WTC11 (cell line): ENCODE data around the gene FXYD7. TPM values are rescaled to one million over a fixed set of nuclear protein-coding genes. Genes with fewer than 3 reads are reported as not detected.

Experiments
- ATAC-seq: fragments of 200-7000 bp; cut with Tn5 transposase; 2 replicates; pipeline ENCODE4 v1.10.0; 2021; ENCODE audit warnings: mild to moderate bottlenecking, moderate library complexity
- CTCF ChIA-PET: fragments of 300-600 bp; sonication (Branson Sonifier 250); formaldehyde crosslinking; loops from one replicate; lab custom pipeline; 2021; ENCODE audit warnings: antibody characterized with exemption; lab: Charles Lee
- POLR2A ChIA-PET: fragments of 350-600 bp; sonication (Branson Sonifier 250); formaldehyde crosslinking; loops from one replicate; lab custom pipeline; 2021; ENCODE audit warnings: antibody characterized with exemption; lab: Charles Lee
- DNase-seq: peaks from one replicate; pipeline ENCODE4 v3.0.0; 2021; ENCODE audit warnings: low spot score
- H3K27ac Mint-ChIP-seq: 2 replicates; pipeline ENCODE4 v1.8.0; 2021; ENCODE audit warnings: mixed read lengths
- H3K27me3 Mint-ChIP-seq: 2 replicates; pipeline ENCODE4 v1.8.0; 2021; ENCODE audit warnings: low read depth, mild to moderate bottlenecking, moderate library complexity, mixed read lengths
- H3K36me3 Mint-ChIP-seq: 2 replicates; pipeline ENCODE4 v1.8.0; 2021; ENCODE audit warnings: mixed read lengths
- H3K4me1 Mint-ChIP-seq: 2 replicates; pipeline ENCODE4 v1.8.0; 2022; ENCODE audit warnings: mixed read lengths
- H3K4me3 Mint-ChIP-seq: 2 replicates; pipeline ENCODE4 v1.8.0; 2021; ENCODE audit warnings: mild to moderate bottlenecking, moderate library complexity, mixed read lengths
- H3K9me3 Mint-ChIP-seq: 2 replicates; pipeline ENCODE4 v1.8.0; 2021; ENCODE audit warnings: mixed read lengths
- ATF1 ChIP-seq: sonication (generic); formaldehyde crosslinking; IDR thresholded peaks from 2 replicates; pipeline ENCODE4 v1.8.1; 2023; ENCODE audit warnings: mild to moderate bottlenecking, moderate library complexity, missing genetic modification reagents
- CDX4 ChIP-seq: fragments of 250-450 bp; sonication (Bioruptor Pico); IDR thresholded peaks from 2 replicates; pipeline ENCODE4 v1.9.0; 2021; ENCODE audit warnings: moderate library complexity, mild to moderate bottlenecking, inconsistent platforms, borderline replicate concordance
- CREB1 ChIP-seq: sonication (generic); formaldehyde crosslinking; IDR thresholded peaks from 2 replicates; pipeline ENCODE4 v1.8.0; 2023; ENCODE audit warnings: mild to moderate bottlenecking, missing genetic modification reagents
- ETV6 ChIP-seq: sonication (generic); formaldehyde crosslinking; IDR thresholded peaks from 2 replicates; pipeline ENCODE4 v1.8.1; 2022; ENCODE audit warnings: mild to moderate bottlenecking, missing genetic modification reagents
- FOXJ3 ChIP-seq: sonication (generic); formaldehyde crosslinking; IDR thresholded peaks from 2 replicates; pipeline ENCODE4 v1.9.0; 2021; ENCODE audit warnings: missing genetic modification reagents, mild to moderate bottlenecking, borderline replicate concordance
- FOXP1 ChIP-seq: sonication (generic); formaldehyde crosslinking; IDR thresholded peaks from 2 replicates; pipeline ENCODE4 v1.8.0; 2022; ENCODE audit warnings: missing genetic modification reagents, mild to moderate bottlenecking, moderate library complexity, borderline replicate concordance
- JUN ChIP-seq: sonication (generic); formaldehyde crosslinking; IDR thresholded peaks from 2 replicates; pipeline ENCODE4 v1.8.0; 2023; ENCODE audit warnings: mild to moderate bottlenecking, missing genetic modification reagents
- NFE2L1 ChIP-seq: sonication (generic); formaldehyde crosslinking; IDR thresholded peaks from 2 replicates; pipeline ENCODE4 v1.8.1; 2023; ENCODE audit warnings: missing genetic modification reagents
- NR2C2 ChIP-seq: sonication (generic); formaldehyde crosslinking; IDR thresholded peaks from 2 replicates; pipeline ENCODE4 v1.8.0; 2022; ENCODE audit warnings: mild to moderate bottlenecking, missing genetic modification reagents
- PREB ChIP-seq: sonication (generic); formaldehyde crosslinking; IDR thresholded peaks from 2 replicates; pipeline ENCODE4 v1.8.1; 2022; ENCODE audit warnings: mild to moderate bottlenecking, missing genetic modification reagents, moderate library complexity, borderline replicate concordance
- PRRX2 ChIP-seq: fragments of 250-450 bp; sonication (Bioruptor Pico); IDR thresholded peaks from 2 replicates; pipeline ENCODE4 v1.8.0; 2021; ENCODE audit warnings: mild to moderate bottlenecking
- SOX15 ChIP-seq: fragments of 250-450 bp; sonication (Bioruptor Pico); IDR thresholded peaks from 2 replicates; pipeline ENCODE4 v1.9.0; 2021; ENCODE audit warnings: mild to moderate bottlenecking
- TP53 ChIP-seq: sonication (generic); formaldehyde crosslinking; IDR thresholded peaks from 2 replicates; pipeline ENCODE4 v1.8.1; 2023; ENCODE audit warnings: mild to moderate bottlenecking, missing genetic modification reagents
- ZNF423 ChIP-seq: fragments of 250-450 bp; sonication (Bioruptor Pico); IDR thresholded peaks from 2 replicates; pipeline ENCODE4 v2.1.2; 2022; ENCODE audit warnings: mild to moderate bottlenecking, moderate library complexity
- ZNF425 ChIP-seq: fragments of 250-450 bp; sonication (Bioruptor Pico); conservative IDR thresholded peaks from 2 replicates; pipeline ENCODE4 v1.9.0; 2021; ENCODE audit warnings: mild to moderate bottlenecking
- ZNF512 ChIP-seq: sonication (generic); formaldehyde crosslinking; IDR thresholded peaks from 2 replicates; pipeline ENCODE4 v1.8.1; 2022; ENCODE audit warnings: missing genetic modification reagents, borderline replicate concordance
- total RNA-seq: library from RNA; stranded (reverse); gene quantifications from 3 replicates; pipeline ENCODE4 v1.2.3, GENCODE V29; 2021
- TF ChIP-seq, protein P1 (sequence below): sonication (generic); formaldehyde crosslinking; IDR thresholded peaks from 2 replicates; pipeline ENCODE4 v1.8.1; 2023; ENCODE audit warnings: mild to moderate bottlenecking, missing genetic modification reagents, borderline replicate concordance
- TF ChIP-seq, protein P2 (sequence below): sonication (generic); formaldehyde crosslinking; IDR thresholded peaks from 2 replicates; pipeline ENCODE4 v1.8.0; 2023; ENCODE audit warnings: mild to moderate bottlenecking, missing genetic modification reagents
- TF ChIP-seq, protein P3 (sequence below): sonication (generic); formaldehyde crosslinking; IDR thresholded peaks from 2 replicates; pipeline ENCODE4 v1.8.1; 2023; ENCODE audit warnings: mild to moderate bottlenecking, missing genetic modification reagents, moderate library complexity
- TF ChIP-seq, protein P4 (sequence below): sonication (generic); formaldehyde crosslinking; IDR thresholded peaks from 2 replicates; pipeline ENCODE4 v1.8.1; 2023; ENCODE audit warnings: mild to moderate bottlenecking, missing genetic modification reagents, moderate library complexity

The FXYD7 gene
- total RNA-seq, 1 experiment from 2014 or later = 16.7 TPM

DNA sequence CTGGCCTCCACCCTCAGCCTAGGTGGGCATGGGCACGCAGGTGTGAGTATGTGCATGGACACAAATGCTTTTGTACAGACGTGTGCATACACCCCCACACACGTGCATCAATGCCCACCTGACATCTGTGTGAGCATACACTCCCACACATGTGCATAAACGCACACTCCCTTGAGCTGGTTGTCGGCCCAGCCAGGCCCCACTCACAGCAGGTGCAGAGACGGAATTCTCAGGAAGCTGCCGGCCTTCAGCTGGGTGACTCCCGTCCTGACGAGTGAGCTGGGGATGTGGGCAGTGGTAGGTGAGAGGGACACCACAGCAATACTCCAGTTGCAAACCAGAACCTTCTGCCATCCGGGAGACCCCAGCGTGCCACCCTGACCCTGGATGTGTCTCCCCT lies 9.2 kb upstream of the FXYD7 start:
- ATAC-seq = no peak
- peaks cover 4% of the 10 kb centered on the region; the same call in 1 of the 2 replicates for H3K36me3 Mint-ChIP-seq
- ChIA-PET POLR2A (interaction anchor here (0.7 kb wide), 1 partner anchor 145 kb away, joined by 4 read pairs; no protein-coding TSS in a partner anchor), CTCF (interaction anchor here (1.0 to 5.2 kb wide), 14 partner anchors 7 to 136 kb away, joined by 3 to 72 read pairs (median 5); partner anchors contain the start of gene FXYD3)
- no peak overlapping the region for H3K4me3 Mint-ChIP-seq
- no peak for TF ChIP-seq SOX15 (CRISPR knock-in tag)
- no peak for TF ChIP-seq NR2C2 (CRISPR knock-in tag)
- TF ChIP-seq FOXJ3 (CRISPR knock-in tag) = no peak
- TF ChIP-seq, protein P1, sequence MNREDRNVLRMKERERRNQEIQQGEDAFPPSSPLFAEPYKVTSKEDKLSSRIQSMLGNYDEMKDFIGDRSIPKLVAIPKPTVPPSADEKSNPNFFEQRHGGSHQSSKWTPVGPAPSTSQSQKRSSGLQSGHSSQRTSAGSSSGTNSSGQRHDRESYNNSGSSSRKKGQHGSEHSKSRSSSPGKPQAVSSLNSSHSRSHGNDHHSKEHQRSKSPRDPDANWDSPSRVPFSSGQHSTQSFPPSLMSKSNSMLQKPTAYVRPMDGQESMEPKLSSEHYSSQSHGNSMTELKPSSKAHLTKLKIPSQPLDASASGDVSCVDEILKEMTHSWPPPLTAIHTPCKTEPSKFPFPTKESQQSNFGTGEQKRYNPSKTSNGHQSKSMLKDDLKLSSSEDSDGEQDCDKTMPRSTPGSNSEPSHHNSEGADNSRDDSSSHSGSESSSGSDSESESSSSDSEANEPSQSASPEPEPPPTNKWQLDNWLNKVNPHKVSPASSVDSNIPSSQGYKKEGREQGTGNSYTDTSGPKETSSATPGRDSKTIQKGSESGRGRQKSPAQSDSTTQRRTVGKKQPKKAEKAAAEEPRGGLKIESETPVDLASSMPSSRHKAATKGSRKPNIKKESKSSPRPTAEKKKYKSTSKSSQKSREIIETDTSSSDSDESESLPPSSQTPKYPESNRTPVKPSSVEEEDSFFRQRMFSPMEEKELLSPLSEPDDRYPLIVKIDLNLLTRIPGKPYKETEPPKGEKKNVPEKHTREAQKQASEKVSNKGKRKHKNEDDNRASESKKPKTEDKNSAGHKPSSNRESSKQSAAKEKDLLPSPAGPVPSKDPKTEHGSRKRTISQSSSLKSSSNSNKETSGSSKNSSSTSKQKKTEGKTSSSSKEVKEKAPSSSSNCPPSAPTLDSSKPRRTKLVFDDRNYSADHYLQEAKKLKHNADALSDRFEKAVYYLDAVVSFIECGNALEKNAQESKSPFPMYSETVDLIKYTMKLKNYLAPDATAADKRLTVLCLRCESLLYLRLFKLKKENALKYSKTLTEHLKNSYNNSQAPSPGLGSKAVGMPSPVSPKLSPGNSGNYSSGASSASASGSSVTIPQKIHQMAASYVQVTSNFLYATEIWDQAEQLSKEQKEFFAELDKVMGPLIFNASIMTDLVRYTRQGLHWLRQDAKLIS = no peak
- no peak for TF ChIP-seq NFE2L1 (CRISPR knock-in tag)
- TF ChIP-seq CREB1 (CRISPR knock-in tag) = no peak
- TF ChIP-seq, protein P2, sequence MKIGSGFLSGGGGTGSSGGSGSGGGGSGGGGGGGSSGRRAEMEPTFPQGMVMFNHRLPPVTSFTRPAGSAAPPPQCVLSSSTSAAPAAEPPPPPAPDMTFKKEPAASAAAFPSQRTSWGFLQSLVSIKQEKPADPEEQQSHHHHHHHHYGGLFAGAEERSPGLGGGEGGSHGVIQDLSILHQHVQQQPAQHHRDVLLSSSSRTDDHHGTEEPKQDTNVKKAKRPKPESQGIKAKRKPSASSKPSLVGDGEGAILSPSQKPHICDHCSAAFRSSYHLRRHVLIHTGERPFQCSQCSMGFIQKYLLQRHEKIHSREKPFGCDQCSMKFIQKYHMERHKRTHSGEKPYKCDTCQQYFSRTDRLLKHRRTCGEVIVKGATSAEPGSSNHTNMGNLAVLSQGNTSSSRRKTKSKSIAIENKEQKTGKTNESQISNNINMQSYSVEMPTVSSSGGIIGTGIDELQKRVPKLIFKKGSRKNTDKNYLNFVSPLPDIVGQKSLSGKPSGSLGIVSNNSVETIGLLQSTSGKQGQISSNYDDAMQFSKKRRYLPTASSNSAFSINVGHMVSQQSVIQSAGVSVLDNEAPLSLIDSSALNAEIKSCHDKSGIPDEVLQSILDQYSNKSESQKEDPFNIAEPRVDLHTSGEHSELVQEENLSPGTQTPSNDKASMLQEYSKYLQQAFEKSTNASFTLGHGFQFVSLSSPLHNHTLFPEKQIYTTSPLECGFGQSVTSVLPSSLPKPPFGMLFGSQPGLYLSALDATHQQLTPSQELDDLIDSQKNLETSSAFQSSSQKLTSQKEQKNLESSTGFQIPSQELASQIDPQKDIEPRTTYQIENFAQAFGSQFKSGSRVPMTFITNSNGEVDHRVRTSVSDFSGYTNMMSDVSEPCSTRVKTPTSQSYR = no peak
- TF ChIP-seq ZNF512 (CRISPR knock-in tag) = no peak
- TF ChIP-seq ATF1 (CRISPR knock-in tag) = no peak
- no peak for TF ChIP-seq TP53 (CRISPR knock-in tag)
- TF ChIP-seq ZNF423 = no peak
- TF ChIP-seq CDX4 = no peak
- TF ChIP-seq ZNF425 = no peak
- TF ChIP-seq, protein P3, sequence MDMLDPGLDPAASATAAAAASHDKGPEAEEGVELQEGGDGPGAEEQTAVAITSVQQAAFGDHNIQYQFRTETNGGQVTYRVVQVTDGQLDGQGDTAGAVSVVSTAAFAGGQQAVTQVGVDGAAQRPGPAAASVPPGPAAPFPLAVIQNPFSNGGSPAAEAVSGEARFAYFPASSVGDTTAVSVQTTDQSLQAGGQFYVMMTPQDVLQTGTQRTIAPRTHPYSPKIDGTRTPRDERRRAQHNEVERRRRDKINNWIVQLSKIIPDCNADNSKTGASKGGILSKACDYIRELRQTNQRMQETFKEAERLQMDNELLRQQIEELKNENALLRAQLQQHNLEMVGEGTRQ (CRISPR knock-in tag) = no peak
- no peak for TF ChIP-seq PRRX2 (CRISPR knock-in tag)
- TF ChIP-seq FOXP1 (CRISPR knock-in tag) = no peak
- TF ChIP-seq PREB (CRISPR knock-in tag) = no peak
- TF ChIP-seq JUN (CRISPR knock-in tag) = no peak
- TF ChIP-seq, protein P4, sequence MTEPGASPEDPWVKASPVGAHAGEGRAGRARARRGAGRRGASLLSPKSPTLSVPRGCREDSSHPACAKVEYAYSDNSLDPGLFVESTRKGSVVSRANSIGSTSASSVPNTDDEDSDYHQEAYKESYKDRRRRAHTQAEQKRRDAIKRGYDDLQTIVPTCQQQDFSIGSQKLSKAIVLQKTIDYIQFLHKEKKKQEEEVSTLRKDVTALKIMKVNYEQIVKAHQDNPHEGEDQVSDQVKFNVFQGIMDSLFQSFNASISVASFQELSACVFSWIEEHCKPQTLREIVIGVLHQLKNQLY (CRISPR knock-in tag) = no peak
- TF ChIP-seq ETV6 (CRISPR knock-in tag) = no peak
- no peak overlapping the region for H3K27ac Mint-ChIP-seq
- no peak for DNase-seq
- H3K4me1 Mint-ChIP-seq = peaks cover 12% of the 10 kb centered on the region
- H3K9me3 Mint-ChIP-seq = peaks cover 12% of the 10 kb centered on the region
- H3K27me3 Mint-ChIP-seq = peaks cover 4% of the 10 kb centered on the region
